Gastroesophageal sphincter (tissue), 4 donors: ENCODE data around the gene MIDN. TPM values are rescaled to one million over a fixed set of nuclear protein-coding genes. Genes with fewer than 3 reads are reported as not detected.

Source experiments
- ATAC-seq: fragments of 150-250 bp; one replicate; pipeline ENCODE4 v1.9.1; 2016; ENCODE audit warnings: mild to moderate bottlenecking, moderate library complexity
- H3K27ac ChIP-seq, 4 donors: fragments of 200-600 bp; sonication (generic) in 3 of 4; 1 replicate in 3 of 4; 2 replicates in 1 of 4; pipeline ENCODE4 v1.5.1; 2016 to 2019
- H3K27me3 ChIP-seq: fragments of 200-600 bp; sonication (generic); one replicate; pipeline ENCODE4 v1.5.1; 2019
- H3K36me3 ChIP-seq, 2 donors: fragments of 200-600 bp; sonication (generic); one replicate each; pipeline ENCODE4 v1.5.1; 2019; ENCODE audit warnings: control low read depth in 1 of 2
- H3K4me1 ChIP-seq, 3 donors: fragments of 200-600 bp; sonication (generic); 1 replicate in 2 of 3; 2 replicates in 1 of 3; pipeline ENCODE4 v1.5.1; 2016 to 2019; ENCODE audit warnings: control low read depth in 2 of 3
- H3K4me3 ChIP-seq, 2 donors: fragments of 200-600 bp; sonication (generic); one replicate each; pipeline ENCODE4 v1.5.1; 2019; ENCODE audit warnings: mild to moderate bottlenecking in 1 of 2, moderate library complexity in 1 of 2
- H3K9me3 ChIP-seq, 3 donors: fragments of 200-600 bp; sonication (generic); one replicate each; pipeline ENCODE4 v1.5.1; 2017 to 2019; ENCODE audit warnings: control low read depth in 2 of 3
- EP300 ChIP-seq: sonication (generic); formaldehyde crosslinking; IDR thresholded peaks from one replicate; pipeline ENCODE4 v1.6.1; 2017; ENCODE audit warnings: antibody characterized with exemption, mild to moderate bottlenecking
- POLR2A ChIP-seq, 2 donors: fragments of 450-650 bp; IDR thresholded peaks; one replicate each; pipeline ENCODE4 v1.6.1; 2017; ENCODE audit warnings: antibody characterized with exemption in 2 of 2, mild to moderate bottlenecking in 2 of 2, moderate library complexity in 1 of 2
- POLR2AphosphoS5 ChIP-seq: sonication (generic); formaldehyde crosslinking; IDR thresholded peaks from one replicate; pipeline ENCODE4 v1.6.1; 2017; ENCODE audit warnings: antibody characterized with exemption
- WGBS, 2 donors: methylation state at CpG; one replicate each; pipeline ENCODE4 v1.1.5; 2018; ENCODE audit warnings: low coverage in 1 of 2; 5-methylcytosine and 5-hydroxymethylcytosine counted together
- total RNA-seq, 4 donors: library from RNA; depleted of rRNA; stranded (reverse); fragments of >200 nt; gene quantifications; one replicate each; pipeline ENCODE4 v1.1.0, GENCODE V29; 2016
- TF ChIP-seq, protein P1 (sequence below), 4 experiments: fragments of 200-600 bp in 2 of 4; fragments of 450-650 bp in 2 of 4; sonication (generic) in 1 of 4; IDR thresholded peaks; one replicate each; pipeline ENCODE4 v1.5.1; 2017 to 2019; ENCODE audit warnings: antibody characterized with exemption in 4 of 4, mild to moderate bottlenecking in 2 of 4, moderate library complexity in 2 of 4

Gene MIDN
- total RNA-seq, 4 donors from 2014 or later = 20.0 to 40.1 (median 24.2) TPM

DNA sequence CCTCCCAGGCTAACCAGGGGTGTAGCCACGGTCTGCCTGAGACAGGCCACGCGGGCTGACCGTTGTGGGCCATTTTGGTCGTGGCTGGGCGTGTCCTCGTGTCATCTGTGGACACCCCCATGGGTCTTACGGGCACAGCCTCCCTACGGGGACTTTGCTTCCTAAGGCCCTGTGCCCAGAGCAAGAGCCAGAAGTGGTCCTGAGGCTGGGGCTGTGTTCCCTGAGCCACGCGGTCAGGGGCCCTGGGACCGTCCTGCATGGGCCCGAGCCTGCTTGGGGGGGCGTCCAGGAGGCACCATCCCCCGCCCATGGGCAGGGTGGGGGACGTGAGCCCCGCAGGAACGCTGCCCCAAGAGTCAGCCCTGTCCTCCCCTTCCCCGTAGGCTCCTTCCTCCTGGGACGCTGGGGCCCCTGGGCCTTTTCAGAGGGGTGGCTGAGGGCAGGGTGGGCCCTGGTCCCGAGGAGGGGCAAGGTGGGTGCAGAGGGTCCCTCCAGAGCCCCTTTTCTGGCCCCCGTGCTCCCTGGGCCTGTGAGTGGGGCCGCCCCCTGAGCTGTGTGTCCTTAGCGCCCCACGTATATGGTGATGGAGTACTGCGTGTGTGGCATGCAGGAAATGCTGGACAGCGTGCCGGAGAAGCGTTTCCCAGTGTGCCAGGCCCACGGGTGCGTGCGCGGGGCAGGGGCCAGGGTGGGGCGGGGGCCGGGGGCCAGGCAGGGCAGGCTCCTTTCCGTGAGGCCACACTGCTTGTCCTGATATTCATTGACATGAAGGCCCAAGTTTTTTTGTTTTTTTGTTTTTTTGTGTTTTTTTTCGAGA lies 29.4 kb upstream of the MIDN start:
- Histone ChIP-seq H3K4me1 (peaks cover 0 to 98% (median 51%) of the 10 kb centered on the region in 3 donors), H3K27me3 (no peaks in the 10 kb centered on the region), H3K27ac (peak overlapping the region in 3 of 4 donors; percentile 87 to 89 (median 87)), H3K9me3 (no peaks in the 10 kb centered on the region), H3K4me3 (no peak overlapping the region), H3K36me3 (peaks cover 0 to 44% of the 10 kb centered on the region in 2 donors)
- no peak for ATAC-seq
- WGBS, 2 donors = 76% methylated on average over 3 of the region's 37 CpGs; no CpG with 5 or more reads in 1 of the 2 donors
- no peak for TF ChIP-seq EP300
- no peak for TF ChIP-seq POLR2AphosphoS5
- no peak for TF ChIP-seq POLR2A (IDR thresholded peaks at IDR 0.05)
- TF ChIP-seq, protein P1, sequence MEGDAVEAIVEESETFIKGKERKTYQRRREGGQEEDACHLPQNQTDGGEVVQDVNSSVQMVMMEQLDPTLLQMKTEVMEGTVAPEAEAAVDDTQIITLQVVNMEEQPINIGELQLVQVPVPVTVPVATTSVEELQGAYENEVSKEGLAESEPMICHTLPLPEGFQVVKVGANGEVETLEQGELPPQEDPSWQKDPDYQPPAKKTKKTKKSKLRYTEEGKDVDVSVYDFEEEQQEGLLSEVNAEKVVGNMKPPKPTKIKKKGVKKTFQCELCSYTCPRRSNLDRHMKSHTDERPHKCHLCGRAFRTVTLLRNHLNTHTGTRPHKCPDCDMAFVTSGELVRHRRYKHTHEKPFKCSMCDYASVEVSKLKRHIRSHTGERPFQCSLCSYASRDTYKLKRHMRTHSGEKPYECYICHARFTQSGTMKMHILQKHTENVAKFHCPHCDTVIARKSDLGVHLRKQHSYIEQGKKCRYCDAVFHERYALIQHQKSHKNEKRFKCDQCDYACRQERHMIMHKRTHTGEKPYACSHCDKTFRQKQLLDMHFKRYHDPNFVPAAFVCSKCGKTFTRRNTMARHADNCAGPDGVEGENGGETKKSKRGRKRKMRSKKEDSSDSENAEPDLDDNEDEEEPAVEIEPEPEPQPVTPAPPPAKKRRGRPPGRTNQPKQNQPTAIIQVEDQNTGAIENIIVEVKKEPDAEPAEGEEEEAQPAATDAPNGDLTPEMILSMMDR (IDR thresholded peaks at IDR 0.05) = no peak

DNA sequence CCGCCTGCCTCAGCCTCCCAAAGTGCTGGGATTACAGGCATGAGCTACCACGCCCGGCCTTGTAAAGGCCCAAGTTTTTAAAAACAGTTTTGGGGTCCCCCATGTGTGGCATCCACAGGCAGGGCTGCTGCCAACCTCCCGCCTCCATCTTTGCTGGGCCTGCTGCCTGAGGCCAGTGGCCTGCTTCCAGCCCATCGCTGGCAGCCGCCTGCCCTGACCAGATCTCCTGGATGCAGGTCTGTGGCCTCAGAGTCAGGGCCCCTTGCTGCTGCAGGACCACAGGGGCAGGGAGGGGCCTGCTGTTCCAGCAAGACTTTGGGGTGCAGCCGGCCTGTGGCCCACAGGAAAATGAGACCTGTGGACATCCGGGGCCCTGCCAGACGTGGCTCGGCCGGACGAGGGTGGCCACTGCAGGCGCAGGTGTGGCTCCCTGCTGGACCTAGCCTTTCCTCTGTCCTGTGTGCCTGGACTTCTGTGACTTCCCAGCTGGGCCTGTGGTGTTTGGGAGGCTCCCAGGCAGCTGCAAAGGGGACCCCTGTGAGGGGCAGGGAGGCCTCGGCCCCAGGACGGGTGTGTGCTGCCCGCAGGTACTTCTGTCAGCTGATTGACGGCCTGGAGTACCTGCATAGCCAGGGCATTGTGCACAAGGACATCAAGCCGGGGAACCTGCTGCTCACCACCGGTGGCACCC lies 28.5 kb upstream of the MIDN start:
- no peak overlapping the region for H3K4me3 ChIP-seq
- TF ChIP-seq POLR2AphosphoS5 (no peak), EP300 (no peak)
- 79 to 100% methylated on average over 3 of the region's 19 CpGs for WGBS, 2 donors
- no peak for ATAC-seq
- H3K36me3 ChIP-seq = peaks cover 0 to 53% of the 10 kb centered on the region in 2 donors
- peaks cover 0 to 88% (median 41%) of the 10 kb centered on the region in 3 donors for H3K4me1 ChIP-seq
- H3K27ac ChIP-seq = peak overlapping the region in 2 of 4 donors; percentile 58 to 87
- H3K9me3 ChIP-seq = no peaks in the 10 kb centered on the region
- H3K27me3 ChIP-seq = no peaks in the 10 kb centered on the region

DNA sequence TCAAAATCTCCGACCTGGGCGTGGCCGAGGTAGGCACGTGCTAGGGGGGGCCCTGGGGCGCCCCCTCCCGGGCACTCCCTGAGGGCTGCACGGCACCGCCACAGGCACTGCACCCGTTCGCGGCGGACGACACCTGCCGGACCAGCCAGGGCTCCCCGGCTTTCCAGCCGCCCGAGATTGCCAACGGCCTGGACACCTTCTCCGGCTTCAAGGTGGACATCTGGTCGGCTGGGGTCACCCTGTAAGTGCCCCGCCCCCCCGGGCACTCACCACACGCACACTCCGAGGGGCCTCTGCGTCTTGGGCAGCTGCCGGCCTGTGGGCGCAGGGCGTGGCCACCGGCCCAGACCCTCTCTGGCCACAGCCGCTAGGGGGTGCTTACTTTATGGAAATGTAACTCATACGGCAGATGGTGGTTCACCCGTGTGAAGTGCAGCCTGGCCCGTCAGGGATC lies 27.9 kb upstream of the MIDN start:
- no peaks in the 10 kb centered on the region for H3K27me3 ChIP-seq
- H3K9me3 ChIP-seq = no peaks in the 10 kb centered on the region
- no peak for ATAC-seq
- H3K36me3 ChIP-seq = peaks cover 0 to 59% of the 10 kb centered on the region in 2 donors
- peaks cover 0 to 83% (median 35%) of the 10 kb centered on the region in 3 donors for H3K4me1 ChIP-seq
- no CpG with 5 or more reads among the region's 33 CpGs for WGBS, 2 donors
- no peak overlapping the region for H3K4me3 ChIP-seq
- TF ChIP-seq, protein P1 (IDR thresholded peaks at IDR 0.05) = no peak
- no peak for TF ChIP-seq POLR2A (IDR thresholded peaks at IDR 0.05)
- TF ChIP-seq EP300 = no peak
- no peak for TF ChIP-seq POLR2AphosphoS5
- peak overlapping the region in 1 of 4 donors; percentile 58 for H3K27ac ChIP-seq

DNA sequence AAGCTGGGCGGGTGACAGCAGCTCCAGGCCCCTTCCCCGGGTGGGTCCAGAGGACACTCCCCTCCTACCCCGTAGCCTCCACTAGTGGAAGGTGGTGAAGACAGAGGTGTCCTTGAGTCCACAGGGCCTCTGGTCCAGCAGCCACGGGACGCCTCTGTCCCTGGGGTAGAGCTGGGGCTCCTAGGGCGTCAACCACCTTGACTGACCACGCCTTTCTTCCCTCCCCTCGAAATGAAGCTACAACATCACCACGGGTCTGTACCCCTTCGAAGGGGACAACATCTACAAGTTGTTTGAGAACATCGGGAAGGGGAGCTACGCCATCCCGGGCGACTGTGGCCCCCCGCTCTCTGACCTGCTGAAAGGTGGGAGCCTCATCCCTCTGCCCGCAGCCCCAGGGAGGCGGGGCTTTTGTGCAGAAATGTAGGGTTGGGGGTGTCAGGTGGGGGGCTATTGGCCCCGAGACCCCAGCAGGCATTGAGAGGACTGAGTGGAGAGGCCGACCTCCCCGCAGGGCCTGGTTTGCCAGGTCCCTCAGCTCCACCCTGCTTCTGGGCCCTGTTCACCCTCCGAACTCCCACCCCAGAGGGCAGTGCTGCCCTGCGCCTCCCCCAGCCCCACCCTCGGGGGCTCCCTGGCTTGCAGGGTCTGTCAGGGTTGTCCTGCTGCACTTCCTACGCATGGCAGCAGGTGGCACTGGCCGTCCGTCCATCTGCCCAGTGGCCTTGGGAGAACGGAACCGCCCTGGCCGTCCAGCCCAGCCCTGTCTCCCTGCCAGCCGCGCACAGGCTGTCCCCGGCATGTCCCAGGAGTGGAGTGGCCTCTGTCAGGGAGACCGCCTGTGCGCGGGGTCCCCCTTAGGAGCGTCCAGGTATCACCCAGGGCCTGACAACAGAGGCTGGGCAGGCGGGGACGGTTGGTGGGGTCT lies 27.1 kb upstream of the MIDN start:
- Histone ChIP-seq H3K27ac (peak overlapping the region in 2 of 4 donors; percentile 31 to 58), H3K4me1 (peaks cover 0 to 75% (median 29%) of the 10 kb centered on the region in 3 donors), H3K9me3 (no peaks in the 10 kb centered on the region), H3K27me3 (no peaks in the 10 kb centered on the region), H3K4me3 (no peak overlapping the region), H3K36me3 (peaks cover 0 to 66% of the 10 kb centered on the region in 2 donors)
- TF ChIP-seq POLR2AphosphoS5 = no peak
- TF ChIP-seq, protein P1 (IDR thresholded peaks at IDR 0.05) = peak in 3 of 4 experiments; percentile 58 to 76 (median 68)
- WGBS, 2 donors = 62% methylated on average over 3 of the region's 38 CpGs; no CpG with 5 or more reads in 1 of the 2 donors
- peak; percentile 68 for ATAC-seq
